Activated CD4-positive, alpha-beta T cell treated with anti-CD3 and anti-CD28 coated beads, Interleukin-2, Interleukin-4, amounts not matched to agents 100 ng/mL and 50 ng/mL, durations not matched to agents 16 hours and 8 hours (primary cell): Measurements from ENCODE around the gene RAB31.
"Not testable (repeated sequence)": the region's sequence is repeated elsewhere in the genome, so short reads cannot be mapped to it uniquely, and the experiment has no call there.

Source experiments
- DNase-seq: peaks from one replicate; pipeline ENCODE4 v3.0.0-alpha.2; 2020; ENCODE audit warnings: low spot score

Gene RAB31

DNA sequence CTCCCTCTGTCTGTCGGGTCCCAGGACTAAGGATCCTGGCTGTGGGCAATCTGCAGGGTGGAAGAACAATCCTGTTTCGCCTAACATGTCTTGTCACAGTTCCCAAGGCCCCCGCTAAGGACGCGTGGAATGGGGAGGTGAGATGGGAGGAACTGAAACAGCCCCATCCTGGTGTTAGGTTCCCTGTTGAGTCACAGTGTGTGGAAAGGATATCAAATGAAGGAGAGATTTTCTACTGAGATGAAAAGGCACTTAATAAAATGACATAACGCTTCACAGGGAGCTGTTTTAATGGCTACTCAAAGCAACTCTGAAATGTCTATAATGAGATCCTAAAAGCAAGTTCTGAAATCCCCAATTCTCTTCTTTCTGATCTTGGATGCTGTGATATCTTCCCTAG lies 52.5 kb downstream of the RAB31 start:
- DNase-seq: no peak

DNA sequence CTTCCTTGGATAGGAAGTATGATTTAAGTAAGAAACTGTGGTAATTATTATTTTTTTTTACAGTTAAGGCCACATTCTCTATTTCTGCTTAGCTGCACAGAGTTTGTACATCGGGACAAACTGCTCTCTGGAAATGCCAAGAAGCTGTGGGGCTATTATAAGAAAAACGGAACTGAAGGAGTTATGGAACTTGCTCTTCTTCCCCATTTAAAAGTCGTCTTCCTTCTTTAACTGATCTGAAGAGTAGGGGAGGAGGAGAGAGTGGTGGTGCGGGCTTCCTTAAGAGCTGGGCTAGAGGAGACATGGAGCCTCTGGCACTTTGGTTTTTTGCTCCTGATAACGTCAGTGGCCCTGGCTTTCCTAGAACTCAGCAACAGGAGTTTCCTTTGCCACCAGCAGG lies 54.4 kb downstream of the RAB31 start:
- no peak for DNase-seq

GRCh38 chr18:9763157-9763556 lies 55.1 kb downstream of the RAB31 start:
- no peak for DNase-seq

- DNase-seq: no peak
Measured at GRCh38 chr18:9764011-9764481, 55.9 kb downstream of the RAB31 start.

DNA sequence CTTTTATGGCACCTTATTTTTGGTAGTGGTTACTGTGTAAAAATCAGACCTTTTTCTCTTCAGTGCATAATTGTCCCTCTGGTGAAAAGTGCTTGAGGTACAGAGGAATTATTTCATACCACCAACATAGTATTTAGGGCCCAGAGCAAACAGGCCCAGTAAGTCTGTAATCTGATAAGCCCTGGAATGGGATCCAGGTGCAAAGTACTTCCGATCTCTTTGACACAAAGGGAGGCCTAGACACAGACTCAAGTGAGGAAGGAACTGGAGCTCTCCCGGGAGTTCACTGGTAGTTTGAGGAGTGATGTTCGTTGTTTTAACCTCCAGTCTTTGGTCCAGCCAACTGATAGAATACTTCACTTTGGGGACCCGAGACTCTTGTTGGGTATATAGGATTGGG lies 57.4 kb downstream of the RAB31 start:
- DNase-seq: no peak

DNA sequence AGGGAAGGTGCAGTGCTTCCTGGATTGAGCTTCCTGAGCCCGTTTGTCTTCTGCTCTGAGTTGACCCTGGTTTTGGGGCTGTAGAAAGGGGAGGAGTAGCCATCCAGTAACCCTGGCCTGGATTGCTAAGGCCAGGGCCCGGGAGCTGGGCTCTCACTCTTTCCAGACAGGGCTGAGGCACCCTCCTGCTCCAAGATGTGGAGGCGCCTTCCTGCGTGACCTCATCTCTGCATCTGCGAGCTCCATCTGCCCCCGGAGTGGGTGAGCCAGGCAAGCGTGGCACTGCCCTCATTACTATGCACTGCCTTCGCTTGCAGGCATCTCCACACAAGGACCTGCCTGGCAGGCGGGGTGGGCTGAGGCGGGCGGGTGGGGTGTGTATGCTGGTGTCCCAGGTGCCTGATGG lies 58.0 kb downstream of the RAB31 start:
- no peak for DNase-seq

DNA sequence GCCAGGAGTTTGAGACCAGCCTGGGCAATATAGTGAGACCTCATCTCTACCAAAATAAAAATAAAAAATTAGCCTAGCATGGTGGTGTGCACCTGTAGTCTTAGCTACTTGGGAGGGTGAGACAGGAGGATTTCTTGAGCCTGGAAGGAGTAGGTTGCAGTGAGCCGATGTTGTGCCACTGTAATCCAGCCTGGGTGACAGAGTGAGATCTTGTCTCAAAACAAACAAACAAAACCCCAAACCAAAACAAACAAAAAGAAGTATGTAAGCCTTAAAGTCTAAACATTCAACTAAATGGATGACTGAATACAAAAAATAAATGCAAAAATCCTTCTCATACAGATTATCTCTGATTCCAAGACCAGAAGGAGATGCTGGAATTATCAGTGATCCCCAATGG lies 58.6 kb downstream of the RAB31 start:
- no peak for DNase-seq

DNA sequence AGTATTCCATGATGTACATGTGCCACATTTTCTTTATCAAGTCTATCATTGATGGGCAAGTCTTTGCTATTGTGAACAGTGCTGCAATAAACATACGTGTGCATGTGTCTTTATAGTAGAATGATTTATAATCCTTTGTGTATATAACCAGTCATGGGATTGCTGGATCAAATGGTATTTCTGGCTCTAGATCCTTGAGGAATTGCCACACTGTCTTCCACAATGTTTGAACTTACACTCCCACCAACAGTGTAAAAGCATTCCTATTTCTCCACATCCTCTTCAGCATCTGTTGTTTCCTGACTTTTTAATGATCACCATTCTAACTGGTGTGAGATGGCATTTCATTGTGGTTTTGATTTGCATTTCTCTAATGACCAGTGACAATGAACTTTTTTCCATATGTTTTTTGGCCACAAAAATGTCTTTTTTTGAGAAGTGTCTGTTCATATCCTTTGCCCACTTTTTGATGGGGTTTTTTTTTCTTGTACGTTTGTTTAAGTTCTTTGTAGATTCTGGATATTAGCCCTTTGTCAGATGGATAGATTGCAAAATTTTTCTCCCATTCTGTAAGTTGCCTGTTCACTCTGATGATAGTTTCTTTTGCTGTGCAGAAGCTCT lies 60.1 kb downstream of the RAB31 start:
- not testable (repeated sequence) for DNase-seq

DNA sequence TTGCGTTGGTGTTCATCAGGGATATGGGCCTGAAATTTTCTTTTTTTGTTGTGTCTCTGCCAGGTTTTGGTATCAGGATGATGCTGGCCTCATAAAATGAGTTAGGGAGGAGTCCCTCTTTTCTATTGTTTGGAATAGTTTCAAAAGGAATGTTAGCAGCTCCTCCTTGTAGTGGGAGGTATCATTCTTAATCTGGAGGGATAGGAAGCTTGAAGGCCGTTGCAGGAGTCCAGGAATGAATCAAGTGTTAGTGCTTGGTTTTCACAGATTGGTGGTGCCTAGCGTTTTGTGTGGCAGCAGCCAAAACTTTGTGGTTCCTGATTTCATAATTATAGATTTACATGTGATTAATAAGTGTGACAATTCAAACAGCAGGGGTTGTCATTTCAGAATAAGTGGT lies 62.0 kb downstream of the RAB31 start:
- not testable (repeated sequence) for DNase-seq

DNA sequence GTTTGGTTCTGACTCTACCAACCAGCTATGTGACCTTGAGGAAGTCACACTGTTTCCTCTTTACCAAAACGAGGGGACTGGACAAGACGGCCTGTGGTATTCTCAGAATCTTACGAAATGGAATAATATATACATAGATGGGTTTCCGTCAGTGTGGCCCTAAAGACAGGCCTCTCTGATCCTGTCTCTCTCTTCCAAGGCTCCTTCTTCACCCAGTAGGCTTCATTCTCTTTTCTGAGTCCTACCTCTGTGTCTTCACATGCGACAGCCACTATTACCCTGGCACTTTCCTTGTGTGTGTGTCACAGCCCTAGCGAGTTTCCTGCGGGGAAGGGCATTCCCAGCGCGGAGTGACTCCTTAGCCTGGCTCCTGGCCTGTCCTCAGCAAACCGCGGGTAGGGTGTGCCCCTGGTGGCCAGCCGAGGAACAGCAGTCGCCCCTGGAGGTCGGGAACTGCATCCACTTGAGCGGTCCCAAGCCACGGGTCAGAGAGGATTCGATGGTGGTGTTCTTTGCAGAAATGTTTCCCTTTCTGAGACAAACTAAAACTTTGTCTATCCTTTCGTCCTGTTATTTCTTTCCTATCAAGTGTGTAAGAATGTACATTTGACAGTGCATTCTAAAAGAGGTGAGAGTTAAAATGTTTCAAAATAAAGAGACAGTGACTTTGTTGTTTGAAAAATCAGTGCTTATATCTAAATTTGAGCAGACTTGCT lies 63.3 kb downstream of the RAB31 start:
- DNase-seq: peak; percentile 60

DNA sequence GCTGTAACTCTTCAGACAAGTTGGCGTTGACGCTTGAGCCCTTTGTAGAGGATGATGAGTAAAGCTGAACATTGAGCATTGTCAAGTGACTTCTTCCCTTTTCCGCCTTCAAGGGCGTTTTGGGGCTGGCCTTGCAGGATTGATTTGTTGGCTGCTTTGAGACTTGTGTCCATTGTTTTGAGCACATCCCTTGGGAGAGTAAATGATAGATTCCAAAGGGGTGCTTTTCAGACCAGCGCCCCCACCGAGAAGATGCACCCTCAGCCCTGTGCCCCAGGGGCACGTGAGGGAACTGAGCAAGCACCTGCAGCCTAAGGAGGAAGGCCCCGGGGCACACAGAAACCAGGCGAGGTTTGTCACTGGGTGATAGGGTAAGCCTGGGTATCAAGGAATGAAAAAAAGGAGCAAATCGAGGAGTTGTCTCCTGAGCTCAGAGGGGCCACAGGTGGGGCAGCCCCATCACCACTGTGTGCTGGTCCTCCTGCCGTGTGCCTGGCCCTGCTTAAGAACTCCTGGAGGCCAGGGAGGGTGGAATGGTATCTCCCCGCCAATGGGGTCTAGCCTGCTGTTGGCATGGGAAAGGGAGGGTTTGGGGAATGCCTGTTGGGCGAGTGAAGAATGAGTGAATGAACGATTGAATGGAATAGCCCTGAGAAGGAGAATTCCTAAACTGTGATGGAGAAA lies 64.0 kb downstream of the RAB31 start:
- DNase-seq: no peak

DNA sequence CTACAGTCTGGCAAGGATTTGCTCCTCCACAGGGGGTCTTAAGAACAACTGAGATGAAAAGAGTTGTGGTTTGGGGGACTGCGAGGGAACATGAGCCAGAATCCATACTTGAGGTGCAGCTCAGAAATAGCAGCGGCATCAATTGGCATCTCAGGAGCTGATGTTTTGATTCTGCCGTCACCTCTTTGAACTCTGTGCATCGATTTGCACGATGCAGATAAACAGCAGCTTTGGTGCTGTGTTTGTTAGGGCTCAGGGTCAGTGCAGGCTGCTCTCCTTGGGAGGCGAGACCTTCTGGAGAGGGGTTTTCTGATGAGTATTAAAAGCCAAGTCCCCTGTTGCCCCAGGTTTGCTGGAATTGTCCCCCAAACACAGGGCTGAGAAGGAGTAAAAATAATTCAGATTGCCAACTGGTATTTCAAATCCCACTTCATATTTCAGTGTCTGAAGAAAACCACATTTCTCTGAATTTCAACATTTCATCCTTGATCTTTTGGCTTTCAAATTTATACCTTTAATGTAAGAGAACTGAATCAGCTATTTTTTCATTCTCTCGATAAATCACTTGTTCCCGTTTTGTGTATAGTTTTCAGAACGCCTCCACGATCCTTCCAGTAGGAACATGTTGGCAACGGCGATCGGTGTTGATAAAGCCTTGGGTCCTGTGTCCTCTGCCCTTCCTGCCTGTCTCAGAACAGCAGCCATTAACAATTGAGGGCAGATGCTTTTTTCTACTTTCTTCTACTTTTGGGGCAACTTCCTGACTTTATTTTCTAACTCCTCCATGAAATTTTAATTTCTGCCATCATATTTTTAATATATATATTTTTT lies 65.0 kb downstream of the RAB31 start:
- no peak for DNase-seq

DNA sequence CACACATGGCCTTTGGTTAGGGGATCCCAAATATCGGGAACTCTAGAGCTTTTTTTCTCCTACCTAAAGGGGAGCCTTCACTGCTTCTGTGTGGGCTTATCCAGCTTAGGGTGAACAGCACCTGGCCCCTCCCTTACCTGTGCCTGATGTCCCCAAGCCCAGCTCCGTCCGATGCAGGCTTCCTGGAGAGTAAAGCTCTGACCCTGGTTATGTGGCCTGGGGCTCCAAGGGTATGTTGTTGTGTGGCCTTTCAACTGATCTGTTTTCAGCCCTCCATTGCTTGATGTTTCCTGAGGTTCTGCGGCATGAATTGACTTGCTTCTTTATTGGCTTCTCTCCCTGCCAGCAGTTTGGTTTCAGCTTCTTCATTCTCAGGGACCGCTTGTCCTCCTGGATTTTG lies 66.0 kb downstream of the RAB31 start:
- DNase-seq: no peak

GRCh38 chr18:9775178-9775577 lies 67.1 kb downstream of the RAB31 start:
- no peak for DNase-seq

DNA sequence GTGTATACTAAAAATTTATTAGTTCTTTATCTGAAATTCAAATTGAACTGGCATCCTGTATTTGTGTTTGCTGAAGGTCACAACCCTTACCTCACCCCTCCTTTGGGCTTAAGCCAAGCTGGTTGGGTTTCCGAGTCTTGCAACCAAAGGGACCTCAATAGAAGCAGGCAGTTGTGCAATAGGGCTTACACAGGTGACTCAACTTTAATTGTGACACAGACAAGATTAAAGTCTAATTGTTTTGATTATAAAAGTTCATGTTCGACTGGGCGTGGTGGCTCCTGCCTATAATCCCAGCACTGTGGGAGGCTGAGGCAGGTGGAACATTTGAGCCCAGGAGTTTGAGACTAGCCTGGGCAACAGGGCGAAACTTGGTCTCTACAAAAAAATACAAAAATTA lies 71.5 kb downstream of the RAB31 start:
- DNase-seq: no peak

GRCh38 chr18:9782073-9782857 lies 74.2 kb downstream of the RAB31 start:
- no peak for DNase-seq

GRCh38 chr18:9786631-9787030 lies 78.5 kb downstream of the RAB31 start:
- DNase-seq: no peak

DNA sequence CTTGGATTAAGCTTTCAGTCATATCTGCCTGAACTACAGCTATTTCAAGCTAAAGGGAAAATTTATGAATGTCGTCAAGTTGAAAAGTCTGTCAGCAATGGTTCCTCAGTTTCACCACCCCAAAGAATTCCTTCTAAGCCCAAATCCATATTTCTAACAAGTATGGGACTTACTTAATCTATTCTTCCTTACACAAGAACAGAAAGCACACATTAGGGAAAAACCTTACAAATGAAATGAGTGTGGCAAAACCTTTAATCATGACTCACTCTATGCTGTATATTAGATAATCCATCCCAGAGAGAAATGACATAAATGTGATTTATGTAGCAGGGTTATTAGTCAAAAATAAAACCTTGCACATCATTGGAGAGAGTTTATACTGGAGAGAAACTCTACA lies 78.9 kb downstream of the RAB31 start:
- DNase-seq: no peak

- no peak for DNase-seq
Measured at GRCh38 chr18:9787712-9788111, 79.6 kb downstream of the RAB31 start.

DNA sequence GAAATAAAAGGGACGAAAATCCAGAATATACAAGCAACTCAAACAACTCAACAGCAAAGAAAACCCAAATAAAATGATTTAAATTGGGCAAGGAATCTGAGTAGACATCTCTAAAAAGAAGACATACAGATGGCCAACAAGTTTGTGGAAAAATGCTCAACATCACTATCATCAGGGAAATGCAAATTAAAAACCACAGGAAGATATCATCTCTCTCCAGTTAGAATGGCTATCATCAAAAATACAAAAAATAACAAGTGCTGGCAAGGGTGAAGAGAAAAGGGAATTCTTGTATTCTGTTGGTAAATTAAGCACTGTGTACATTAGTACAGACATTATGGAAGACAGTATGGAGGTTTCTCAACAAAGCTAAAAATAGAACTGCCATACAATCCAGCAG lies 80.0 kb downstream of the RAB31 start:
- no peak for DNase-seq

DNA sequence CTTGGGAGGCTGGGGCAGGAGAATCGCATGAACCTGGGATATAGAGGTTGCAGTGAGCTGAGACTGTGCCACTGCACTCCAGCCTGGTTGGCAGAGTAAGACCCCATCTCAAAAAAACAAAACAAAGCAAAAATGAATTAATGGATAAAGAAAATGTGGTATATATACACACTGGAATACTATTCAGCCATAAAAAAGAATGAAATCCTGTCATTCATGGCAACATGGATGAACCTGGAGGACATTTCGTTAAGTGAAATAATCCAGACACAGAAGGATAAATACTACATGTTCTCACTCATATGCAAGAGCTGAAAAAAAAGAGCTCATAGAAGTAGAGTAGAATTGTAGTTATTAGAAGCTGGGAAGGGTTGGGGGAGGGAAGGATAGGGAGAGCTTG lies 80.8 kb downstream of the RAB31 start:
- no peak for DNase-seq

DNA sequence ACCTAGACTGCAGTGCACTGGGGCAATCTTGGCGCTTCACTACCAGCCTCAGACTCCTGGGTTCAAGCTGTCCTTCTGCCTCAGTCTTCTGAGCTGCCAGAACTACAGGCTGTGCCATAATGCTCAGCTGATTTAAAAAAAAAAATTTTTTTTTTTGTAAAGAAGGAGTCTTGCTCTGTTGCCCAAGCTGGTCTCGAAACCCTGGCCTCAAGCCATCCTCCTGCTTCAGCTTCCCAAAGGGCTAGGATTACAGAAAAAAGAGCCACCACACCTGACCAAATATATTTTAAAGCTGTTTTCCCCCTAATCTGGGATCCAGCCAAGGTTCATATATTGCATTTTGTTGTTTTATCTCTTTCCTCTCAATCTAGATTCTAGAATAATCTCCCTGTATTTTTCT lies 82.2 kb downstream of the RAB31 start:
- DNase-seq: no peak
